Activated T-cell treated with anti-CD3 and anti-CD28 coated beads for 24 hours (primary cell): ENCODE results near the gene SMARCAL1.
"Not testable (repeated sequence)": the region's sequence is repeated elsewhere in the genome, so short reads cannot be mapped to it uniquely, and the experiment has no call there.

Experiments used
- DNase-seq: peaks from one replicate; pipeline ENCODE4 v3.0.0-alpha.2; 2020; ENCODE audit warnings: low read depth

The SMARCAL1 gene

GRCh38 chr2:216502381-216503158, 90.3 kb downstream of the SMARCAL1 start:
- no peak for DNase-seq

- no peak for DNase-seq
Measured at GRCh38 chr2:216503159-216503629, 90.9 kb downstream of the SMARCAL1 start.

GRCh38 chr2:216503697-216504375, 91.6 kb downstream of the SMARCAL1 start:
- DNase-seq: no peak

DNA sequence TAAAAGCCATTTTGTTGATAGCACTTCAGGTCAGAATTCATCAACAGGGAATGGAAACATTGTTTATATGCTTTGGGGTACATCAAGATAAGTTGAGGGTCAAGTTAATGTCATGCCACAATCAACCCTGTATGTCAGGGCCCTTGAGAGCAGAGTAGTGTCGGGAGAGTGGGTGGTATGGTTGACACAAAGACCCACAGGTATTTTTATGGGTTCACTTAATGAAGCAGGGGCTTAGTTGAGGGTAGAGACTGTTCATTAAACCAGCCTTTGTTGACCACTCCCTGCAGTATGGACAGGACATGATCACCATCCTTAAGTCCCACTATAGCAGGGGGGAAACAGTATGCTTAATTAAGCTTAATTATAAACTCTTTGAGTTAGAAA, 92.1 kb downstream of the SMARCAL1 start:
- DNase-seq: no peak

GRCh38 chr2:216505133-216506106, 93.1 kb downstream of the SMARCAL1 start:
- no peak for DNase-seq

- no peak for DNase-seq
Measured at GRCh38 chr2:216507220-216508160, 95.2 kb downstream of the SMARCAL1 start.

DNA sequence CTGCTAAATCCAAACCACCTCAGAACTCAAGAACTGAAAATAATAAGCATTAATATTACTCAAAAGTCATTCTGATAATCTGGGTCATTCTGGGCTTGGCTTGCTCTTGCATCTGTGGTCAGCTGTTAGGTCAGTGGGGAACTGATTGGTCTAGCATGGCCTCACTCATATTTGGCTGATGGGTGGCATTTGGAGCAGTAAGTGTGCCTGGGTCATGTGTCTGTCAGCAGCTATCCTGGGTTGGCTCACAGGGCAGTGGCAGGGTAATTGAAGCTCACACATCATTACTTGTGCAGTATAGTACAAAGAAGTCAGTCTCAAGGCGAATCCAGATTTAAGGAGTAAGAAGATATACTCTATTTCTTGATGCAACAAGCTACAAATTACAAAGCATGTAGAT, 95.9 kb downstream of the SMARCAL1 start:
- no peak for DNase-seq

DNA sequence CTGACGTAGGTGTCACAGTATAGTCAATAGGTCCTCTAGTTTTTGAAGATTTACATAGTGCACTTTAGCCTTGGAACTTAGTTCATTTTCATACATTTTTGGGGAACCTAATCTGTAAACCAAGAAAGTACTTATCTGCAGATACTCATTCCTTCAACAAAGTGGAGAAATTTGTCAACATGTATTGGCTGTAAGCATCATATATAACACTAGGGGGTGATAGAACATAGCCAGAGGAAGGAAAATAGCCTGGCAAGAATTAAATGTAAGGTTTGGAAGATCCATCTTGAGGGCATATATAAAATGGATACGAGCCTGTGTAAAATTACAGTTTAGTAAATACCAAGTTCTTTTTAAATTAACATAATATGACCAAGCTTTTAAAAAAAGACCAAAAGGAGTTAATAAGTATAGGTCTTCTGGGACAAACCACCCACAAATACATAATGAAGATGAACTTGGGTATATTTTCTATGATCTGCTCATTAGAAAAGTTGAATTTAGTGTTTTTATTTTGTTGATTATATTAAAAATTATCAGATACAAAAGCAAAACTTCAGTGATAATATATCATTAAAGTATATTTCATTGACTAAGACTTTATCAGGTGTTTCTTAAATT, 104.6 kb downstream of the SMARCAL1 start:
- DNase-seq: no peak

DNA sequence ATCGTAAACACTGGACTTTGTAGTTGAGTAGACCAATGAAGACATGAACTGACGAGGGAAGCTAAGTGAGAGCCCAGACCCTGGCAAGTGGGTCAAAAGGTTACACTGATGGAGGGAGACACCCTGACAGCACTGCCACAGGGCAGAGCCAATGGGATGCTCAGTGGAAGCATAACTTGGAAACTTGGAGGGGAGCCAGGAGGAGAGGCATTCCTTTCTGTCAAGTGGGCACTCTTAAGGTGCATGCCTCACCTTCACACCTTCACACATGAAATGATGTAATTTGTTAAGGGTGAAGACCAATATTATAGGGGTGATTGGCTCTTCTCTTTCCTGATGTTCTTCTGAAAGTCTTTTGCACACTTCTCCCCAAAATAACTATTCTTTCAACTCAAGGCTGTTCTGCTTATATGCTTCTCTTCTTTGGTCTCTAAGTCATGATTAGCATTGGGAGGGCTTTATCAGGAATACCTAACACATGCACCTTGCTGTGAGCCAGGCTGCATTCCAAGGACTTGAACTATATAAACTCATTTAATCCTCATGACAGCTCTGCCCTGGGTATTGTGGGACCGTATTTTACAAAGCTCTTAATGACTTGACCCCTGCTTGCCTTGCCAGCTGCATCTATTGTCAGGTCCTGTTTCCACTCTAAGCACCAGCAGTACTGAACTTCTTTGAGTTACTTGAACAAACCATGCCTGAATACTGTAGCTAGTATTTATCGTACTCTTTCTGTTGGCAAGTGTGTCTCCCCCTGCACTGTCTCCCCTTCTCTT, 105.4 kb downstream of the SMARCAL1 start:
- DNase-seq: no peak

GRCh38 chr2:216518566-216519119, 106.4 kb downstream of the SMARCAL1 start:
- not testable (repeated sequence) for DNase-seq

GRCh38 chr2:216519154-216519762, 107.0 kb downstream of the SMARCAL1 start:
- peak; percentile 46 for DNase-seq

- no peak for DNase-seq
Measured at GRCh38 chr2:216520112-216520511, 107.8 kb downstream of the SMARCAL1 start.

GRCh38 chr2:216522892-216523502, 110.7 kb downstream of the SMARCAL1 start:
- no peak for DNase-seq

DNA sequence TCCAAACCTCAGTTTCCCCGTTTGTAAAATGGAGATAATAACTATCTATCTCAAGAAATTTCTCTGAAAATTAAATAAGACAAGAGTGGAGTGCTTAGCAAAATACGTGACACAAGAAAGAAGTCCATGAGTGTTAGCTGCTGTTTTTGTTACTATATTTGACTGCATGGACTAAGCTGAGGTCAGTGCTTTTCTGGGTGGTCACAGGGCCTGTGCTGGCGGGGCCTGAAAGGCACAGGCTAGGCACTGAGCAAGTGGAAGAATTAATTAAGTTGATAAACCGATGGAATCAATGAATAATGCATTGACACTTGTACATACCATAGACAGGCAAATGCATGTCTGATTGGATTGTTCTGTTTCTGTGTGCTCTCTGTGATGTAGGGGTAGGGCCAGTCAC, 113.7 kb downstream of the SMARCAL1 start:
- DNase-seq: no peak

DNA sequence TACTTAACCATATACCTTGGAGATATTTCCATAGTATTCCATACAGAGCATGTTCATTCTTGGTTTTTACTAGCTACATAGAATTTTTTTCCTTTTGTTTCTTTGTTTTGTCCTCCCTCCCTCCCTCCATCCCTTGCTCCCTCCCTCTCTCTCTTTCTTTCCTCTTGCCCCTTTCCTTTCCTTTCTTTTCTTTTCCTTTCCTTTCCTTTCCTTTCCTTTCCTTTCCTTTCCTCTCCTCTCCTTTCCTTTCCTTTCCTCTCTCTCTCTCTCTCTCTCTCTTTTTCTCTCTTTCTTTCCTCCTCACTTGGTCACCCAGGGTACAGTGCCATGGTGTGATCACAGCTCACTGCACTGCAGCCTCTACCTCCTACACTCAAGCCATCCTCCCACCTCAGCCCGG, 114.7 kb downstream of the SMARCAL1 start:
- no peak for DNase-seq

- DNase-seq: no peak
Measured at GRCh38 chr2:216527600-216527999, 115.3 kb downstream of the SMARCAL1 start.

DNA sequence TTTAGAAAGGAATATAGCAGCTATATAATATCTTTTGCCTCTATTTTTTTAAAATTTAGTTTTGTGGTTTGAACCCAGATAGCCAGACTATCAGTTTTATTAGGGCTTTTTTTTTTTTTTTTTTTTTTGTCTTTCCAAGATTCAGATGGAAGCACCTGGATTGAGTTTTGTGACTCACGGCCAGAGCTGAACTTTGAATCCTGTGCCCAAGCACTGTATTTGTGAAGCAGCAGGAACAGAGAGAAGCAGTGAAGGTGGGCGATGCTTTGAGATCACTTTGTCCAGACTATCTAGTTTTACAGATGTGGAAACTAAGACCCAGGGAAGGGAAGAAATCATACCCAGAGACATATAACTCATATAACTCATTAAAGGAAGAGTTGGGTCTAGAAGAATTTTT, 120.3 kb downstream of the SMARCAL1 start:
- DNase-seq: no peak
